Measurements from ENCODE around the gene OTOP3. TPM values are rescaled to one million over a fixed set of nuclear protein-coding genes. Genes with fewer than 3 reads are reported as not detected.

OTOP3 gene
- total RNA-seq, 1 experiment from 2014 or later = not detected

DNA sequence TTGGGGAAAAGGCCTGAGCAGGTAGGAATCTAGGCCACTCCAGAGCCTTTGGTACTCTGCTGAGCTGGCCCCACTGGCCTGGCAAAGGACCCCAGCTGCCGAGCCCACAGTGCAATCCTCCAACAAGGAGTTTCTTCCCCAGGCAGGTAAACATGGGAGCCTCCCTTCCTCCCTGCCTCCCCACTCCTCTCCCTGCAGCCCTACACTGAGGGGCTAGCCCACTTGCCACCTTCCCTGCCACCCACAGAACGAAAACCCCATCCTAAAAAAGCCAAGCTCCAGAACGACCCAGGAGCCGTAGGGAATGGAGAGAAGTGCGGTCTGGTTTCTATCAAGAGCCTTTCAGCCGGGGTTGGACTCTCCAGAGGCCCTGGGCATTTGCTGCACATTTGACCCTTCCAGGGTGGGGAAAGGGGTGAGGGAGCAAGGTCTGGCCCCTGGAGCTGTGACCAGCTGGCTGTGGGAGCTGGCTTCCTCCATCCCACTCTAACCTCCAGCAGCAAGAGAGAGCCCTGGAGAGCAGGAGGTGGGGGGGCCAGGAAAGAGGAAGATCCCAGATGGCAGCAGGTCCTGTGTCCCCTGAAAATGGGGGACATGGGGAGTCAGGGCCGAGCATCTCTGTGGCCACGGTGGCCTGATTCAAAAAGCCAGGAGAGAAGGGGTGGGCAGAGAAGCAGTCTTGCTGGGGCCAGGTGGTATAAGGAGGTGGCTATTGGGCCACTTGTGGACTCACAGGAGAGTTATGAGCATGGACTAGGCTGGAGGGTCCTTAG is 35.6 kb downstream of the OTOP3 start:
- POLR2A ChIA-PET = interaction anchor here (1.0 to 2.0 kb wide), 2 partner anchors 9 to 41 kb away, joined by 3 to 15 read pairs; partner anchors contain the start of gene MRPL58
- Mint-ChIP-seq H3K36me3 (no peaks in the 10 kb centered on the region), H3K27me3 (ENCODE audit: low read depth) (peaks cover 54% of the 10 kb centered on the region), H3K9me3 (no peaks in the 10 kb centered on the region), H3K4me1 (peaks cover 12% of the 10 kb centered on the region), H3K4me3 (peak overlapping the region; percentile 90), H3K27ac (no peak overlapping the region)
- ATAC-seq = no peak
- no peak for DNase-seq (ENCODE audit: low spot score)
- CTCF ChIA-PET = interaction anchor here (0.5 to 7.5 kb wide), 11 partner anchors 9 to 202 kb away, joined by 3 to 133 read pairs (median 10); partner anchors contain the start of genes CDR2L, MRPL58 and OTOP2
- TF ChIP-seq, protein P1, sequence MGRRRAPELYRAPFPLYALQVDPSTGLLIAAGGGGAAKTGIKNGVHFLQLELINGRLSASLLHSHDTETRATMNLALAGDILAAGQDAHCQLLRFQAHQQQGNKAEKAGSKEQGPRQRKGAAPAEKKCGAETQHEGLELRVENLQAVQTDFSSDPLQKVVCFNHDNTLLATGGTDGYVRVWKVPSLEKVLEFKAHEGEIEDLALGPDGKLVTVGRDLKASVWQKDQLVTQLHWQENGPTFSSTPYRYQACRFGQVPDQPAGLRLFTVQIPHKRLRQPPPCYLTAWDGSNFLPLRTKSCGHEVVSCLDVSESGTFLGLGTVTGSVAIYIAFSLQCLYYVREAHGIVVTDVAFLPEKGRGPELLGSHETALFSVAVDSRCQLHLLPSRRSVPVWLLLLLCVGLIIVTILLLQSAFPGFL (CRISPR knock-in tag; IDR thresholded peaks at IDR 0.05; ENCODE audit: borderline replicate concordance) = no peak
- TF ChIP-seq TEAD1 (CRISPR knock-in tag; IDR thresholded peaks at IDR 0.05) = no peak
- TF ChIP-seq, protein P2, sequence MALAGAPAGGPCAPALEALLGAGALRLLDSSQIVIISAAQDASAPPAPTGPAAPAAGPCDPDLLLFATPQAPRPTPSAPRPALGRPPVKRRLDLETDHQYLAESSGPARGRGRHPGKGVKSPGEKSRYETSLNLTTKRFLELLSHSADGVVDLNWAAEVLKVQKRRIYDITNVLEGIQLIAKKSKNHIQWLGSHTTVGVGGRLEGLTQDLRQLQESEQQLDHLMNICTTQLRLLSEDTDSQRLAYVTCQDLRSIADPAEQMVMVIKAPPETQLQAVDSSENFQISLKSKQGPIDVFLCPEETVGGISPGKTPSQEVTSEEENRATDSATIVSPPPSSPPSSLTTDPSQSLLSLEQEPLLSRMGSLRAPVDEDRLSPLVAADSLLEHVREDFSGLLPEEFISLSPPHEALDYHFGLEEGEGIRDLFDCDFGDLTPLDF (CRISPR knock-in tag; IDR thresholded peaks at IDR 0.05) = no peak
- TF ChIP-seq, protein P3, sequence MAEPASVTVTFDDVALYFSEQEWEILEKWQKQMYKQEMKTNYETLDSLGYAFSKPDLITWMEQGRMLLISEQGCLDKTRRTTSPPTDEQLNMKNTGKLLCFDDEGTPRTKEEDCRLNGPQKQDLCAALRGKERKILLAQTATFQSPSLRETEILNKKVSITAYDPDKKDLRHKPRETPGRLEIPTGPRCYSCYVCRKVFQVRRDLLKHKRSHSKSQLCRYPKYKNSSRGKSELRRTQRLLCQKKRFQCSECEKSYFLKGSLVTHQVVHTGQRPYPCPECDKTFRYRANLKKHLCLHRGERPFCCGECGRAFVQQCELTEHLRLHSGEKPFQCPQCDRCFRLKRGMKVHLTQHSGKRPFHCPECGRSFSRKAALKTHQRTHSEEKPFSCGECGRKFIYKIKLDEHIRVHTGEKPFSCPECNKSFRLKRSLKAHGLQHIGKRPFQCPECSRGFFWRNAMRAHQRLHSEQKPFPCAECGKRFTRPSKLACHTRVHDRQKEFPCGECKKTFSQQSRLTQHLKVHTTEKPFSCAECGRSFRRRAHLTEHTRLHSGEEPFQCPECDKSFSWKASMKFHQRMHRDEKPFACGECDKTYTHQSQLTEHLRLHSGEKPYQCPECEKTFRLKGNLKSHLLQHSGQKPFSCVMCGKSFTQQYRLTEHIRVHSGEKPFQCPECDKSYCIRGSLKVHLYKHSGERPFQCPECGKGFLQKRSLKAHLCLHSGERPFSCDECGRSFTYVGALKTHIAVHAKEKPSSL (CRISPR knock-in tag; conservative IDR thresholded peaks at IDR 0.05) = no peak
- no peak for TF ChIP-seq CREM (CRISPR knock-in tag; IDR thresholded peaks at IDR 0.05)
- TF ChIP-seq, protein P4, sequence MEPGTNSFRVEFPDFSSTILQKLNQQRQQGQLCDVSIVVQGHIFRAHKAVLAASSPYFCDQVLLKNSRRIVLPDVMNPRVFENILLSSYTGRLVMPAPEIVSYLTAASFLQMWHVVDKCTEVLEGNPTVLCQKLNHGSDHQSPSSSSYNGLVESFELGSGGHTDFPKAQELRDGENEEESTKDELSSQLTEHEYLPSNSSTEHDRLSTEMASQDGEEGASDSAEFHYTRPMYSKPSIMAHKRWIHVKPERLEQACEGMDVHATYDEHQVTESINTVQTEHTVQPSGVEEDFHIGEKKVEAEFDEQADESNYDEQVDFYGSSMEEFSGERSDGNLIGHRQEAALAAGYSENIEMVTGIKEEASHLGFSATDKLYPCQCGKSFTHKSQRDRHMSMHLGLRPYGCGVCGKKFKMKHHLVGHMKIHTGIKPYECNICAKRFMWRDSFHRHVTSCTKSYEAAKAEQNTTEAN (CRISPR knock-in tag; IDR thresholded peaks at IDR 0.05) = no peak
- TF ChIP-seq, protein P5, sequence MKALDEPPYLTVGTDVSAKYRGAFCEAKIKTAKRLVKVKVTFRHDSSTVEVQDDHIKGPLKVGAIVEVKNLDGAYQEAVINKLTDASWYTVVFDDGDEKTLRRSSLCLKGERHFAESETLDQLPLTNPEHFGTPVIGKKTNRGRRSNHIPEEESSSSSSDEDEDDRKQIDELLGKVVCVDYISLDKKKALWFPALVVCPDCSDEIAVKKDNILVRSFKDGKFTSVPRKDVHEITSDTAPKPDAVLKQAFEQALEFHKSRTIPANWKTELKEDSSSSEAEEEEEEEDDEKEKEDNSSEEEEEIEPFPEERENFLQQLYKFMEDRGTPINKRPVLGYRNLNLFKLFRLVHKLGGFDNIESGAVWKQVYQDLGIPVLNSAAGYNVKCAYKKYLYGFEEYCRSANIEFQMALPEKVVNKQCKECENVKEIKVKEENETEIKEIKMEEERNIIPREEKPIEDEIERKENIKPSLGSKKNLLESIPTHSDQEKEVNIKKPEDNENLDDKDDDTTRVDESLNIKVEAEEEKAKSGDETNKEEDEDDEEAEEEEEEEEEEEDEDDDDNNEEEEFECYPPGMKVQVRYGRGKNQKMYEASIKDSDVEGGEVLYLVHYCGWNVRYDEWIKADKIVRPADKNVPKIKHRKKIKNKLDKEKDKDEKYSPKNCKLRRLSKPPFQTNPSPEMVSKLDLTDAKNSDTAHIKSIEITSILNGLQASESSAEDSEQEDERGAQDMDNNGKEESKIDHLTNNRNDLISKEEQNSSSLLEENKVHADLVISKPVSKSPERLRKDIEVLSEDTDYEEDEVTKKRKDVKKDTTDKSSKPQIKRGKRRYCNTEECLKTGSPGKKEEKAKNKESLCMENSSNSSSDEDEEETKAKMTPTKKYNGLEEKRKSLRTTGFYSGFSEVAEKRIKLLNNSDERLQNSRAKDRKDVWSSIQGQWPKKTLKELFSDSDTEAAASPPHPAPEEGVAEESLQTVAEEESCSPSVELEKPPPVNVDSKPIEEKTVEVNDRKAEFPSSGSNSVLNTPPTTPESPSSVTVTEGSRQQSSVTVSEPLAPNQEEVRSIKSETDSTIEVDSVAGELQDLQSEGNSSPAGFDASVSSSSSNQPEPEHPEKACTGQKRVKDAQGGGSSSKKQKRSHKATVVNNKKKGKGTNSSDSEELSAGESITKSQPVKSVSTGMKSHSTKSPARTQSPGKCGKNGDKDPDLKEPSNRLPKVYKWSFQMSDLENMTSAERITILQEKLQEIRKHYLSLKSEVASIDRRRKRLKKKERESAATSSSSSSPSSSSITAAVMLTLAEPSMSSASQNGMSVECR (CRISPR knock-in tag; IDR thresholded peaks at IDR 0.05; ENCODE audit: borderline replicate concordance) = no peak
- TF ChIP-seq, protein P6, sequence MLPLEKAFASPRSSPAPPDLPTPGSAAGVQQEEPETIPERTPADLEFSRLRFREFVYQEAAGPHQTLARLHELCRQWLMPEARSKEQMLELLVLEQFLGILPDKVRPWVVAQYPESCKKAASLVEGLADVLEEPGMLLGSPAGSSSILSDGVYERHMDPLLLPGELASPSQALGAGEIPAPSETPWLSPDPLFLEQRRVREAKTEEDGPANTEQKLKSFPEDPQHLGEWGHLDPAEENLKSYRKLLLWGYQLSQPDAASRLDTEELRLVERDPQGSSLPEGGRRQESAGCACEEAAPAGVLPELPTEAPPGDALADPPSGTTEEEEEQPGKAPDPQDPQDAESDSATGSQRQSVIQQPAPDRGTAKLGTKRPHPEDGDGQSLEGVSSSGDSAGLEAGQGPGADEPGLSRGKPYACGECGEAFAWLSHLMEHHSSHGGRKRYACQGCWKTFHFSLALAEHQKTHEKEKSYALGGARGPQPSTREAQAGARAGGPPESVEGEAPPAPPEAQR (CRISPR knock-in tag; IDR thresholded peaks at IDR 0.05) = no peak
- TF ChIP-seq FOXJ3 (CRISPR knock-in tag; IDR thresholded peaks at IDR 0.05; ENCODE audit: borderline replicate concordance) = no peak
- no peak for TF ChIP-seq RORB (CRISPR knock-in tag; IDR thresholded peaks at IDR 0.05)
- TF ChIP-seq GTF2I (CRISPR knock-in tag; conservative IDR thresholded peaks at IDR 0.05) = no peak
- no peak for TF ChIP-seq NR3C1 (CRISPR knock-in tag; conservative IDR thresholded peaks at IDR 0.05; ENCODE audit: low read depth)
- TF ChIP-seq, protein P7, sequence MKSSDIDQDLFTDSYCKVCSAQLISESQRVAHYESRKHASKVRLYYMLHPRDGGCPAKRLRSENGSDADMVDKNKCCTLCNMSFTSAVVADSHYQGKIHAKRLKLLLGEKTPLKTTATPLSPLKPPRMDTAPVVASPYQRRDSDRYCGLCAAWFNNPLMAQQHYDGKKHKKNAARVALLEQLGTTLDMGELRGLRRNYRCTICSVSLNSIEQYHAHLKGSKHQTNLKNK (CRISPR knock-in tag; IDR thresholded peaks at IDR 0.05) = no peak
- no peak for TF ChIP-seq IRF2 (CRISPR knock-in tag; IDR thresholded peaks at IDR 0.05; ENCODE audit: borderline replicate concordance, low read depth)
- no peak for TF ChIP-seq PRRX2 (CRISPR knock-in tag; IDR thresholded peaks at IDR 0.05)
- TF ChIP-seq, protein P8, sequence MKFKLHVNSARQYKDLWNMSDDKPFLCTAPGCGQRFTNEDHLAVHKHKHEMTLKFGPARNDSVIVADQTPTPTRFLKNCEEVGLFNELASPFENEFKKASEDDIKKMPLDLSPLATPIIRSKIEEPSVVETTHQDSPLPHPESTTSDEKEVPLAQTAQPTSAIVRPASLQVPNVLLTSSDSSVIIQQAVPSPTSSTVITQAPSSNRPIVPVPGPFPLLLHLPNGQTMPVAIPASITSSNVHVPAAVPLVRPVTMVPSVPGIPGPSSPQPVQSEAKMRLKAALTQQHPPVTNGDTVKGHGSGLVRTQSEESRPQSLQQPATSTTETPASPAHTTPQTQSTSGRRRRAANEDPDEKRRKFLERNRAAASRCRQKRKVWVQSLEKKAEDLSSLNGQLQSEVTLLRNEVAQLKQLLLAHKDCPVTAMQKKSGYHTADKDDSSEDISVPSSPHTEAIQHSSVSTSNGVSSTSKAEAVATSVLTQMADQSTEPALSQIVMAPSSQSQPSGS (CRISPR knock-in tag; IDR thresholded peaks at IDR 0.05; ENCODE audit: borderline replicate concordance, low read depth) = no peak
- no peak for TF ChIP-seq GABPB1 (CRISPR knock-in tag; IDR thresholded peaks at IDR 0.05)
- TF ChIP-seq SP1 (CRISPR knock-in tag; conservative IDR thresholded peaks at IDR 0.05) = no peak
- TF ChIP-seq, protein P9, sequence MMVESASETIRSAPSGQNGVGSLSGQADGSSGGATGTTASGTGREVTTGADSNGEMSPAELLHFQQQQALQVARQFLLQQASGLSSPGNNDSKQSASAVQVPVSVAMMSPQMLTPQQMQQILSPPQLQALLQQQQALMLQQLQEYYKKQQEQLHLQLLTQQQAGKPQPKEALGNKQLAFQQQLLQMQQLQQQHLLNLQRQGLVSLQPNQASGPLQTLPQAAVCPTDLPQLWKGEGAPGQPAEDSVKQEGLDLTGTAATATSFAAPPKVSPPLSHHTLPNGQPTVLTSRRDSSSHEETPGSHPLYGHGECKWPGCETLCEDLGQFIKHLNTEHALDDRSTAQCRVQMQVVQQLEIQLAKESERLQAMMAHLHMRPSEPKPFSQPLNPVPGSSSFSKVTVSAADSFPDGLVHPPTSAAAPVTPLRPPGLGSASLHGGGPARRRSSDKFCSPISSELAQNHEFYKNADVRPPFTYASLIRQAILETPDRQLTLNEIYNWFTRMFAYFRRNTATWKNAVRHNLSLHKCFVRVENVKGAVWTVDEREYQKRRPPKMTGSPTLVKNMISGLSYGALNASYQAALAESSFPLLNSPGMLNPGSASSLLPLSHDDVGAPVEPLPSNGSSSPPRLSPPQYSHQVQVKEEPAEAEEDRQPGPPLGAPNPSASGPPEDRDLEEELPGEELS (CRISPR knock-in tag; IDR thresholded peaks at IDR 0.05) = no peak
